Measurements from ENCODE around the gene USP12.

DNA sequence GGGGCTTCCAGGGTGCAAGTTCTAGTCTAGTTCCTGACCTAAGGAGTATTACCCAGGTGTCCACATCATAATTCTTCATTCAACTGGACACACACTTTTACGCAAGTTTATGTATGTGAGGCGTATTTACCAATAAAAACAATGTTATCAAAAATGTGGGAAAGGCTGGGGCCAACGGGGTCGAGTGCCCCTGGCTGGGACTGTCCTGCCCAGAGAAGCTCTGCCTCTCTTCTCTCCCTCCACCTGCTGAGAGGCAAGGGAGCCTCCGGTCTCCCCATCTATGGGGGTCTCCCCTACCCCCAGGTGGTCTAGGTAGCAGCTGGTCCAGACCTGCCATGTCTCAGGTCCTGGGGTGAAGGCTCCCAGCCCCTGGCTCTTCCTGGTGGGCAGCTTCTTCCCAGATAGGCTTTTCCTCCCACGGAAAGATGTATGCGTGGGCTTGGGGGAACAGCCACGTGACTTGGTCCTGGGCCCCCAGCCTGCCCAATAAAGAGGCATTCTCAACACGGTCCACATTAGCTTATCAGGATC, 132.4 kb downstream of the USP12 start:
- TF ChIP-seq, protein P1, sequence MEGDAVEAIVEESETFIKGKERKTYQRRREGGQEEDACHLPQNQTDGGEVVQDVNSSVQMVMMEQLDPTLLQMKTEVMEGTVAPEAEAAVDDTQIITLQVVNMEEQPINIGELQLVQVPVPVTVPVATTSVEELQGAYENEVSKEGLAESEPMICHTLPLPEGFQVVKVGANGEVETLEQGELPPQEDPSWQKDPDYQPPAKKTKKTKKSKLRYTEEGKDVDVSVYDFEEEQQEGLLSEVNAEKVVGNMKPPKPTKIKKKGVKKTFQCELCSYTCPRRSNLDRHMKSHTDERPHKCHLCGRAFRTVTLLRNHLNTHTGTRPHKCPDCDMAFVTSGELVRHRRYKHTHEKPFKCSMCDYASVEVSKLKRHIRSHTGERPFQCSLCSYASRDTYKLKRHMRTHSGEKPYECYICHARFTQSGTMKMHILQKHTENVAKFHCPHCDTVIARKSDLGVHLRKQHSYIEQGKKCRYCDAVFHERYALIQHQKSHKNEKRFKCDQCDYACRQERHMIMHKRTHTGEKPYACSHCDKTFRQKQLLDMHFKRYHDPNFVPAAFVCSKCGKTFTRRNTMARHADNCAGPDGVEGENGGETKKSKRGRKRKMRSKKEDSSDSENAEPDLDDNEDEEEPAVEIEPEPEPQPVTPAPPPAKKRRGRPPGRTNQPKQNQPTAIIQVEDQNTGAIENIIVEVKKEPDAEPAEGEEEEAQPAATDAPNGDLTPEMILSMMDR (conservative IDR thresholded peaks at IDR 0.05; ENCODE audit: low read depth in 2 of 2): no peak
- TF ChIP-seq POLR2AphosphoS5 (IDR thresholded peaks at IDR 0.05; ENCODE audit: low read depth) (no peak), EZH2 (IDR thresholded peaks at IDR 0.05; ENCODE audit: low read depth, unreplicated experiment) (no peak), JUNB (IDR thresholded peaks at IDR 0.05; ENCODE audit: unreplicated experiment) (no peak), EZH2phosphoT487 (IDR thresholded peaks at IDR 0.05; ENCODE audit: unreplicated experiment) (no peak), NANOG (IDR thresholded peaks at IDR 0.05; ENCODE audit: borderline replicate concordance) (no peak), CREB1 (CRISPR knock-in tag; IDR thresholded peaks at IDR 0.05; ENCODE audit: low read depth) (no peak), ZNF114 (CRISPR knock-in tag; IDR thresholded peaks at IDR 0.05) (no peak), ZNF331 (CRISPR knock-in tag; IDR thresholded peaks at IDR 0.05; ENCODE audit: low read depth) (no peak), STAT1 (IDR thresholded peaks at IDR 0.05; ENCODE audit: unreplicated experiment) (no peak)
- TF ChIP-seq, protein P2, sequence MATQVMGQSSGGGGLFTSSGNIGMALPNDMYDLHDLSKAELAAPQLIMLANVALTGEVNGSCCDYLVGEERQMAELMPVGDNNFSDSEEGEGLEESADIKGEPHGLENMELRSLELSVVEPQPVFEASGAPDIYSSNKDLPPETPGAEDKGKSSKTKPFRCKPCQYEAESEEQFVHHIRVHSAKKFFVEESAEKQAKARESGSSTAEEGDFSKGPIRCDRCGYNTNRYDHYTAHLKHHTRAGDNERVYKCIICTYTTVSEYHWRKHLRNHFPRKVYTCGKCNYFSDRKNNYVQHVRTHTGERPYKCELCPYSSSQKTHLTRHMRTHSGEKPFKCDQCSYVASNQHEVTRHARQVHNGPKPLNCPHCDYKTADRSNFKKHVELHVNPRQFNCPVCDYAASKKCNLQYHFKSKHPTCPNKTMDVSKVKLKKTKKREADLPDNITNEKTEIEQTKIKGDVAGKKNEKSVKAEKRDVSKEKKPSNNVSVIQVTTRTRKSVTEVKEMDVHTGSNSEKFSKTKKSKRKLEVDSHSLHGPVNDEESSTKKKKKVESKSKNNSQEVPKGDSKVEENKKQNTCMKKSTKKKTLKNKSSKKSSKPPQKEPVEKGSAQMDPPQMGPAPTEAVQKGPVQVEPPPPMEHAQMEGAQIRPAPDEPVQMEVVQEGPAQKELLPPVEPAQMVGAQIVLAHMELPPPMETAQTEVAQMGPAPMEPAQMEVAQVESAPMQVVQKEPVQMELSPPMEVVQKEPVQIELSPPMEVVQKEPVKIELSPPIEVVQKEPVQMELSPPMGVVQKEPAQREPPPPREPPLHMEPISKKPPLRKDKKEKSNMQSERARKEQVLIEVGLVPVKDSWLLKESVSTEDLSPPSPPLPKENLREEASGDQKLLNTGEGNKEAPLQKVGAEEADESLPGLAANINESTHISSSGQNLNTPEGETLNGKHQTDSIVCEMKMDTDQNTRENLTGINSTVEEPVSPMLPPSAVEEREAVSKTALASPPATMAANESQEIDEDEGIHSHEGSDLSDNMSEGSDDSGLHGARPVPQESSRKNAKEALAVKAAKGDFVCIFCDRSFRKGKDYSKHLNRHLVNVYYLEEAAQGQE (IDR thresholded peaks at IDR 0.05; ENCODE audit: unreplicated experiment): no peak
- TF ChIP-seq, protein P3, sequence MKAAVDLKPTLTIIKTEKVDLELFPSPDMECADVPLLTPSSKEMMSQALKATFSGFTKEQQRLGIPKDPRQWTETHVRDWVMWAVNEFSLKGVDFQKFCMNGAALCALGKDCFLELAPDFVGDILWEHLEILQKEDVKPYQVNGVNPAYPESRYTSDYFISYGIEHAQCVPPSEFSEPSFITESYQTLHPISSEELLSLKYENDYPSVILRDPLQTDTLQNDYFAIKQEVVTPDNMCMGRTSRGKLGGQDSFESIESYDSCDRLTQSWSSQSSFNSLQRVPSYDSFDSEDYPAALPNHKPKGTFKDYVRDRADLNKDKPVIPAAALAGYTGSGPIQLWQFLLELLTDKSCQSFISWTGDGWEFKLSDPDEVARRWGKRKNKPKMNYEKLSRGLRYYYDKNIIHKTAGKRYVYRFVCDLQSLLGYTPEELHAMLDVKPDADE (IDR thresholded peaks at IDR 0.05): no peak

All from GM23338 (cell line).